C1 segment of cervical spinal cord (tissue), 14 donors: ENCODE data around the gene NTHL1.

Source experiments
- DNase-seq, 14 donors: peaks; one replicate each; lab custom pipeline; 2025; lab: John Stamatoyannopoulos, UW

Gene NTHL1

GRCh38 chr16:2047330-2048115, at the start of gene NTHL1, which contains the start of gene TSC2:
TSS of gene NTHL1 (minus strand) at chr16:2047834. CDS start at chr16:2047823, 11 bp downstream.
TSS of gene TSC2 (plus strand) at chr16:2047985. CDS start at chr16:2048616, 631 bp downstream.
- DNase-seq, result peak; percentile 69 to 97 (median 92)

- DNase-seq, result peak in 2 of 14 donors; percentile 24 to 37
These were observed 49.4 kb upstream of the NTHL1 start for GRCh38 chr16:2096853-2097595.

GRCh38 chr16:2095918-2096582, 48.4 kb upstream of the NTHL1 start:
- DNase-seq, result no peak

- peak in 2 of 14 donors; percentile 20 to 25 for DNase-seq
These were observed 47.8 kb upstream of the NTHL1 start for GRCh38 chr16:2095315-2095853.

GRCh38 chr16:2093793-2094192, 46.2 kb upstream of the NTHL1 start:
- no peak for DNase-seq

- peak in 1 of 14 donors; percentile 60 for DNase-seq
These were observed 45.2 kb upstream of the NTHL1 start for GRCh38 chr16:2092866-2093265.

- DNase-seq, result no peak
These were observed 44.6 kb upstream of the NTHL1 start for GRCh38 chr16:2092256-2092620.

GRCh38 chr16:2091547-2092255, 44.1 kb upstream of the NTHL1 start:
- no peak for DNase-seq

- peak in 2 of 14 donors; percentile 31 to 60 for DNase-seq
These were observed 43.3 kb upstream of the NTHL1 start for GRCh38 chr16:2090777-2091546.

- peak in 3 of 14 donors; percentile 19 to 28 (median 23) for DNase-seq
These were observed 42.8 kb upstream of the NTHL1 start for GRCh38 chr16:2090481-2090776.

- peak in 4 of 14 donors; percentile 4 to 38 (median 26) for DNase-seq
These were observed 42.3 kb upstream of the NTHL1 start for GRCh38 chr16:2089706-2090480.

- DNase-seq, result no peak
These were observed 41.2 kb upstream of the NTHL1 start for GRCh38 chr16:2088759-2089358.

- DNase-seq, result peak in 1 of 14 donors; percentile 81
These were observed 40.4 kb upstream of the NTHL1 start for GRCh38 chr16:2087748-2088631.

GRCh38 chr16:2086812-2087747, 39.4 kb upstream of the NTHL1 start:
- DNase-seq, result no peak

- peak in 1 of 14 donors; percentile 89 for DNase-seq
These were observed 38.6 kb upstream of the NTHL1 start for GRCh38 chr16:2086106-2086742.

GRCh38 chr16:2085669-2086068, 38.0 kb upstream of the NTHL1 start:
- peak in 1 of 14 donors; percentile 56 for DNase-seq
